ENCODE data around the gene SC5D. TPM values are rescaled to one million over a fixed set of nuclear protein-coding genes. Genes with fewer than 3 reads are reported as not detected.

SC5D gene
- total RNA-seq, 1 donor = 63.7 TPM

DNA sequence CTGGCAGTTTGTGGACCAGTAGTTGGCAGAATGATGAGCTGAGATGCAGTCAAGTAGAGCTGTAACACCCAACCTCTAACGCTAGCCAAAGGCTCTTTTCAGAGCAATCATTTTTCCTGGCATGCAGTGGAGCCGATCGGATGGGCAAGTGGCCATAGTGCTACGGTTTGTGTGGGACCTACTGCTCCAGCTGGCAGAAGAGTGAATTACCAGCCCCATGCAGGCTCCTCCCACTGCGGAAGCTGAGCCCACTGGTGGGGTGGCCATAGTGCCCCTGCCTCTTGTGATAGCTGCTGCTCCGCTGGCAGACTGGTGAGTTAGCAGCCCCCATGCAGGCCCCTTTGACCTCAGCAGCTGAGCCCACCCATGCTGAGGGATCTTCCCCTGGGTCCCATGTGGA is 27.0 kb upstream of the SC5D start:
- Histone ChIP-seq H4K20me1 (ENCODE audit: insufficient read depth, low read length) (no peaks in the 10 kb centered on the region), H3K79me2 (ENCODE audit: insufficient read depth, low read length) (no peaks in the 10 kb centered on the region), H3K27ac (ENCODE audit: low read depth, low read length) (no peak overlapping the region), H3K9me3 (ENCODE audit: low read depth, low read length) (no peaks in the 10 kb centered on the region), H3K36me3 (ENCODE audit: insufficient read depth, low read length) (no peaks in the 10 kb centered on the region), H3K4me2 (ENCODE audit: insufficient read depth, low read length) (no peak overlapping the region), H2AFZ (ENCODE audit: low read length) (no peak overlapping the region), H3K4me1 (ENCODE audit: insufficient read depth, low read length) (no peaks in the 10 kb centered on the region), H3K4me3 (ENCODE audit: insufficient read depth, low read length) (no peak overlapping the region), H3K27me3 (ENCODE audit: insufficient read depth, low read length) (peaks cover 33% of the 10 kb centered on the region)
- no peak for DNase-seq (ENCODE audit: insufficient read length, low spot score, missing footprints)
- TF ChIP-seq, protein P1, sequence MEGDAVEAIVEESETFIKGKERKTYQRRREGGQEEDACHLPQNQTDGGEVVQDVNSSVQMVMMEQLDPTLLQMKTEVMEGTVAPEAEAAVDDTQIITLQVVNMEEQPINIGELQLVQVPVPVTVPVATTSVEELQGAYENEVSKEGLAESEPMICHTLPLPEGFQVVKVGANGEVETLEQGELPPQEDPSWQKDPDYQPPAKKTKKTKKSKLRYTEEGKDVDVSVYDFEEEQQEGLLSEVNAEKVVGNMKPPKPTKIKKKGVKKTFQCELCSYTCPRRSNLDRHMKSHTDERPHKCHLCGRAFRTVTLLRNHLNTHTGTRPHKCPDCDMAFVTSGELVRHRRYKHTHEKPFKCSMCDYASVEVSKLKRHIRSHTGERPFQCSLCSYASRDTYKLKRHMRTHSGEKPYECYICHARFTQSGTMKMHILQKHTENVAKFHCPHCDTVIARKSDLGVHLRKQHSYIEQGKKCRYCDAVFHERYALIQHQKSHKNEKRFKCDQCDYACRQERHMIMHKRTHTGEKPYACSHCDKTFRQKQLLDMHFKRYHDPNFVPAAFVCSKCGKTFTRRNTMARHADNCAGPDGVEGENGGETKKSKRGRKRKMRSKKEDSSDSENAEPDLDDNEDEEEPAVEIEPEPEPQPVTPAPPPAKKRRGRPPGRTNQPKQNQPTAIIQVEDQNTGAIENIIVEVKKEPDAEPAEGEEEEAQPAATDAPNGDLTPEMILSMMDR (IDR thresholded peaks at IDR 0.05; ENCODE audit: extremely low read depth, low read depth, low read length) = no peak

DNA sequence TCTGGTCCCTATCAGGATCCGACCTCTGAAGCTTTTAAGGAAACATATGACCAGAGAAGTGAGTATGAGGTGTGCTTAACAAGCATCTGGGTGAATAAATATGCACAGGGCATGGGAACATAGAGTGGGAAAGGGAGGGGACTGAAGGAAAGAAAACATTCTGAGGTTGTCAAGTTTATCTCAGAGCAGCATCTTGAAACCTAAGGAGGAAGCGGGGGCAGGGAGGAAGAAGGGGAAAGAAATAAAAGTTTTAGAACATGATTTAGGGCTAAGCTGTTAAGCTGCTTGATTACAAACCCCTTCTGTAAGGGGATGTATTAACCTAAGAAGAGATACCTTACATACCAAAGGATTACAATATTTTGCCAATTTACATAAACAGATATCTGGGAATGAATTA is 24.0 kb upstream of the SC5D start:
- Histone ChIP-seq H3K27ac (ENCODE audit: low read depth, low read length) (no peak overlapping the region), H3K79me2 (ENCODE audit: insufficient read depth, low read length) (no peaks in the 10 kb centered on the region), H3K4me1 (ENCODE audit: insufficient read depth, low read length) (no peaks in the 10 kb centered on the region), H3K9me3 (ENCODE audit: low read depth, low read length) (no peaks in the 10 kb centered on the region), H3K4me2 (ENCODE audit: insufficient read depth, low read length) (no peak overlapping the region), H3K36me3 (ENCODE audit: insufficient read depth, low read length) (no peaks in the 10 kb centered on the region), H3K27me3 (ENCODE audit: insufficient read depth, low read length) (peaks cover 31% of the 10 kb centered on the region), H2AFZ (ENCODE audit: low read length) (no peak overlapping the region), H4K20me1 (ENCODE audit: insufficient read depth, low read length) (no peaks in the 10 kb centered on the region), H3K4me3 (ENCODE audit: insufficient read depth, low read length) (no peak overlapping the region)
- no peak for DNase-seq (ENCODE audit: insufficient read length, low spot score, missing footprints)
- TF ChIP-seq, protein P1 (IDR thresholded peaks at IDR 0.05; ENCODE audit: extremely low read depth, low read depth, low read length) = no peak

- no peaks in the 10 kb centered on the region for H3K36me3 ChIP-seq (ENCODE audit: insufficient read depth, low read length)
- H3K27ac ChIP-seq (ENCODE audit: low read depth, low read length) = no peak overlapping the region
Observed at GRCh38 chr11:121270001-121270678, 22.4 kb upstream of the SC5D start.

DNA sequence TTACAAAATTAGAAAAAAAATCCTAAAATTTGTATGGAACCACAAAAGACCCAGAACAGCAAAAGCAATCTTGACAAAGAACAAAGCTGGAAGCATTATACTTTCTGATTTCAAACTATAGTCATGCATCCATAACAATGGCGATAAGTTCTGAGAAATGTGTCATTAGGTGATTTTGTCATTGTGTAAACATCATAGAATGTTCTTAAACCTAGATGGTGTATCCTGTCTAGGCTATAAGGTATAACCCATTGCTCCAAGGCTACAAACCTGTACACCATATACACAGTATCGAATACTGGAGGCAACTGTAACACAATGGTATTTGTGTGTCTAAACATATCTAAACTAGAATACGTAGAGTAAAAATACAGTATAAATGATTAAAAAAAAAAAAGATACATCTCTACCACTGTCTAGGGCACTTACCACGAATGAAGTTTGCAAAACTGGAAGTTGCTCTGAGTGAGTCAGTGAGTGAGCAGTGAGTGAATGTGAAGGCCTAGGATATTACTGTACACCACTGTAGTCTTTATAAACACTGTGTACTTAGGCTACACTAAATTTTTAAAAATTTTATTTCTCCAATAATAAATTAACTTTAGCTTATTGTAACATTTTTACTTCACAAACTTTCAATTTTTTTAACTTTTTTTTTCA is 18.1 kb upstream of the SC5D start:
- Histone ChIP-seq H3K27me3 (ENCODE audit: insufficient read depth, low read length) (peaks cover 11% of the 10 kb centered on the region), H3K4me3 (ENCODE audit: insufficient read depth, low read length) (no peak overlapping the region), H3K4me2 (ENCODE audit: insufficient read depth, low read length) (no peak overlapping the region), H3K27ac (ENCODE audit: low read depth, low read length) (no peak overlapping the region), H3K79me2 (ENCODE audit: insufficient read depth, low read length) (no peaks in the 10 kb centered on the region), H3K9me3 (ENCODE audit: low read depth, low read length) (no peaks in the 10 kb centered on the region), H3K4me1 (ENCODE audit: insufficient read depth, low read length) (no peaks in the 10 kb centered on the region), H3K36me3 (ENCODE audit: insufficient read depth, low read length) (no peaks in the 10 kb centered on the region), H4K20me1 (ENCODE audit: insufficient read depth, low read length) (no peaks in the 10 kb centered on the region), H2AFZ (ENCODE audit: low read length) (no peak overlapping the region)
- DNase-seq (ENCODE audit: insufficient read length, low spot score, missing footprints) = no peak
- TF ChIP-seq, protein P1 (IDR thresholded peaks at IDR 0.05; ENCODE audit: extremely low read depth, low read depth, low read length) = no peak

More at GRCh38 chr11:121270001-121270678, 22.4 kb upstream of the SC5D start:
- peaks cover 31% of the 10 kb centered on the region for H3K27me3 ChIP-seq (ENCODE audit: insufficient read depth, low read length)
- H3K79me2 ChIP-seq (ENCODE audit: insufficient read depth, low read length) = no peaks in the 10 kb centered on the region
- H3K4me2 ChIP-seq (ENCODE audit: insufficient read depth, low read length) = no peak overlapping the region
- DNase-seq (ENCODE audit: insufficient read length, low spot score, missing footprints) = no peak
- H2AFZ ChIP-seq (ENCODE audit: low read length) = no peak overlapping the region
- TF ChIP-seq, protein P1 (IDR thresholded peaks at IDR 0.05; ENCODE audit: extremely low read depth, low read depth, low read length) = no peak
- H3K9me3 ChIP-seq (ENCODE audit: low read depth, low read length) = no peaks in the 10 kb centered on the region
- no peak overlapping the region for H3K4me3 ChIP-seq (ENCODE audit: insufficient read depth, low read length)
- no peaks in the 10 kb centered on the region for H4K20me1 ChIP-seq (ENCODE audit: insufficient read depth, low read length)
- H3K4me1 ChIP-seq (ENCODE audit: insufficient read depth, low read length) = no peaks in the 10 kb centered on the region
